Liver (tissue), 3 donors: ENCODE data around the gene DNMBP.

Experiments used
- SP1 ChIP-seq: IDR thresholded peaks from 2 replicates; pipeline ENCODE4 v1.6.1; 2018; ENCODE audit warnings: antibody characterized with exemption, mild to moderate bottlenecking
- TF ChIP-seq, protein P1 (sequence below): fragments of 150-350 bp; IDR thresholded peaks from 2 replicates; pipeline ENCODE4 v1.5.1; 2017; ENCODE audit warnings: improper control_type of control experiment, low read depth, low read length; ENCODE audit not compliant: missing input control
- TF ChIP-seq, protein P2 (sequence below): IDR thresholded peaks from 2 replicates; pipeline ENCODE4 v1.6.1; 2016; ENCODE audit warnings: antibody characterized with exemption
- donor health status: healthy.
- donor health status: healthy.

DNA sequence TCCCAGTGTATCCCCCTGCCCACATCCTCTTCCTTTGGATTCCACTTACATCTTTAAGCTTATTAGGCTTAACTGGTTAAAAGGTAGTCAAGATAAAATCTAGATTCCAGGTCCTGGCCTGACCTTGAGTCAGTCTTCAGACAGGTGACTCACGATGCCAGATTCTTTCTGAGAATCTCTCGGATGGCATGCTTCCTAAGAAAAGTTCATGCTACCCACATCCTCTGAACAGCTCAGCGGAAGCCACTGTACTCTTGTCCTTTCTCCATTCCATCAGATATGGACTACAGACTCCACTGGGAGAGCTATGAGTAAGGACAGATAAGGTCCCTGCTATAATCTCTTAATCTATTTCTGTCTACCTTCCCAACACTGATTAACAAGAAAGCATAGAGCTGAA lies 43.4 kb downstream of the DNMBP start:
- no peak for TF ChIP-seq SP1
- TF ChIP-seq, protein P1, sequence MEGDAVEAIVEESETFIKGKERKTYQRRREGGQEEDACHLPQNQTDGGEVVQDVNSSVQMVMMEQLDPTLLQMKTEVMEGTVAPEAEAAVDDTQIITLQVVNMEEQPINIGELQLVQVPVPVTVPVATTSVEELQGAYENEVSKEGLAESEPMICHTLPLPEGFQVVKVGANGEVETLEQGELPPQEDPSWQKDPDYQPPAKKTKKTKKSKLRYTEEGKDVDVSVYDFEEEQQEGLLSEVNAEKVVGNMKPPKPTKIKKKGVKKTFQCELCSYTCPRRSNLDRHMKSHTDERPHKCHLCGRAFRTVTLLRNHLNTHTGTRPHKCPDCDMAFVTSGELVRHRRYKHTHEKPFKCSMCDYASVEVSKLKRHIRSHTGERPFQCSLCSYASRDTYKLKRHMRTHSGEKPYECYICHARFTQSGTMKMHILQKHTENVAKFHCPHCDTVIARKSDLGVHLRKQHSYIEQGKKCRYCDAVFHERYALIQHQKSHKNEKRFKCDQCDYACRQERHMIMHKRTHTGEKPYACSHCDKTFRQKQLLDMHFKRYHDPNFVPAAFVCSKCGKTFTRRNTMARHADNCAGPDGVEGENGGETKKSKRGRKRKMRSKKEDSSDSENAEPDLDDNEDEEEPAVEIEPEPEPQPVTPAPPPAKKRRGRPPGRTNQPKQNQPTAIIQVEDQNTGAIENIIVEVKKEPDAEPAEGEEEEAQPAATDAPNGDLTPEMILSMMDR: no peak
- TF ChIP-seq, protein P2, sequence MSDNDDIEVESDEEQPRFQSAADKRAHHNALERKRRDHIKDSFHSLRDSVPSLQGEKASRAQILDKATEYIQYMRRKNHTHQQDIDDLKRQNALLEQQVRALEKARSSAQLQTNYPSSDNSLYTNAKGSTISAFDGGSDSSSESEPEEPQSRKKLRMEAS: no peak
